Measurements from ENCODE around the gene SRPX2. TPM values are rescaled to one million over a fixed set of nuclear protein-coding genes. Genes with fewer than 3 reads are reported as not detected.

Gene SRPX2
- total and polyA plus RNA-seq, 2 experiments from 2014 or later = 22.9 to 24.9 TPM

DNA sequence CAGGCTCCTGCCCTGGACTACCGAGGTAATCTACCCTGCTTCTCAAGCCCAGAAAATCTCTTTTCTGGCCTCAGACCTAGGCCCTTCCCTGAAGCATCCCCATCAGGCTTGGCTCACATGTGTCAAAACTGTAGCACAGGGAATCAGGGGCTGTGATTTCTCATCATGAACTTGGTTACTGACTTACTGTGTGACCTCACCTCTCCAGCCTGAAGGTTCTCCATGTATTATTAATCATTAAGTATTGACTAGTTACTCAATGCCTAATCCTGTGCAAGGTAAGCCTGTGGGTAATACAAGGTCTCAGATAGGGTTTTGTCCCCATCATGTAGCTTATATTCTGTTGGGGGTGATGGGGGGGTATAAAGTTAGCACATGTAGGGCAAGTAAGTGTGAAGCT is 6.8 kb downstream of the SRPX2 start:
- peak overlapping the region; percentile 89 for H3K27ac ChIP-seq
- no peaks in the 10 kb centered on the region for H4K20me1 ChIP-seq (ENCODE audit: insufficient read depth, poor library complexity, severe bottlenecking)
- no peaks in the 10 kb centered on the region for H3K9me3 ChIP-seq (ENCODE audit: low read depth)
- H3K27me3 ChIP-seq = no peaks in the 10 kb centered on the region
- H3K4me3 ChIP-seq = no peak overlapping the region
- TF ChIP-seq EZH2 (IDR thresholded peaks at IDR 0.05; ENCODE audit: borderline replicate concordance) = no peak
- no peak for TF ChIP-seq EZH2phosphoT487 (IDR thresholded peaks at IDR 0.05; ENCODE audit: low read depth, severe bottlenecking, unreplicated experiment)
- TF ChIP-seq, protein P1, sequence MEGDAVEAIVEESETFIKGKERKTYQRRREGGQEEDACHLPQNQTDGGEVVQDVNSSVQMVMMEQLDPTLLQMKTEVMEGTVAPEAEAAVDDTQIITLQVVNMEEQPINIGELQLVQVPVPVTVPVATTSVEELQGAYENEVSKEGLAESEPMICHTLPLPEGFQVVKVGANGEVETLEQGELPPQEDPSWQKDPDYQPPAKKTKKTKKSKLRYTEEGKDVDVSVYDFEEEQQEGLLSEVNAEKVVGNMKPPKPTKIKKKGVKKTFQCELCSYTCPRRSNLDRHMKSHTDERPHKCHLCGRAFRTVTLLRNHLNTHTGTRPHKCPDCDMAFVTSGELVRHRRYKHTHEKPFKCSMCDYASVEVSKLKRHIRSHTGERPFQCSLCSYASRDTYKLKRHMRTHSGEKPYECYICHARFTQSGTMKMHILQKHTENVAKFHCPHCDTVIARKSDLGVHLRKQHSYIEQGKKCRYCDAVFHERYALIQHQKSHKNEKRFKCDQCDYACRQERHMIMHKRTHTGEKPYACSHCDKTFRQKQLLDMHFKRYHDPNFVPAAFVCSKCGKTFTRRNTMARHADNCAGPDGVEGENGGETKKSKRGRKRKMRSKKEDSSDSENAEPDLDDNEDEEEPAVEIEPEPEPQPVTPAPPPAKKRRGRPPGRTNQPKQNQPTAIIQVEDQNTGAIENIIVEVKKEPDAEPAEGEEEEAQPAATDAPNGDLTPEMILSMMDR (IDR thresholded peaks at IDR 0.05; ENCODE audit: poor library complexity) = no peak
- WGBS (ENCODE audit: low lambda C conversion rate, missing lambda C conversion rate) = 87% methylated on average over 1 of the region's 1 CpG
- peaks cover 31% of the 10 kb centered on the region for H3K4me1 ChIP-seq (ENCODE audit: insufficient read depth)
- DNase-seq (ENCODE audit: low spot score) = no peak
- no peaks in the 10 kb centered on the region for H3K79me2 ChIP-seq
- H2AFZ ChIP-seq = no peak overlapping the region
- H3K9me2 ChIP-seq (replicated peaks; ENCODE audit: insufficient read depth) = no peaks in the 10 kb centered on the region
- H3K4me2 ChIP-seq = no peak overlapping the region
- H3K36me3 ChIP-seq (replicated peaks; ENCODE audit: insufficient read depth, low read depth) = no peaks in the 10 kb centered on the region

DNA sequence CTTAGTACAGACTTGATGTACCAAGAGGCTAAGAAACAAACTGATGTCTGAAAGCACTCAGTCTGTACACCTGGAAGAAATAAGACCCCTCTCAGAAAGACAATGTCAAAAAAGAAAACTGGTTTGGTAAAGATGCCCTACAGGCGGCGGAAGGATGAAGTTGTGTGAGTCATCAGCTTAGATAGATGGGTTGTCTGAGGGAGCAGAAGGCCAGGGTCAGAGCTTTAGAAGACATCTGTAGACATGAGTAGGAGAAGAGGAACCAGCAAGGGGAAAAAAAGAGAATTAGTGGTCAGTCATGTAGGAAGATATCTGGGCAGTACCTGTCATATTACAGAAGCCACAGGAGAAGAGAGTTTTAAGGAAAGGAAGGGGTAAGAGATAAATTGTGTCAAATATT is 8.3 kb downstream of the SRPX2 start:
- Histone ChIP-seq H3K9me2 (replicated peaks; ENCODE audit: insufficient read depth) (no peaks in the 10 kb centered on the region), H3K27ac (no peak overlapping the region), H3K4me3 (no peak overlapping the region), H3K36me3 (replicated peaks; ENCODE audit: insufficient read depth, low read depth) (no peaks in the 10 kb centered on the region), H3K4me1 (ENCODE audit: insufficient read depth) (peaks cover 24% of the 10 kb centered on the region), H4K20me1 (ENCODE audit: insufficient read depth, poor library complexity, severe bottlenecking) (no peaks in the 10 kb centered on the region), H3K79me2 (no peaks in the 10 kb centered on the region), H3K4me2 (no peak overlapping the region), H2AFZ (no peak overlapping the region), H3K27me3 (no peaks in the 10 kb centered on the region), H3K9me3 (ENCODE audit: low read depth) (no peaks in the 10 kb centered on the region)
- 91% methylated on average over 2 of the region's 2 CpGs for WGBS (ENCODE audit: low lambda C conversion rate, missing lambda C conversion rate)
- DNase-seq (ENCODE audit: low spot score) = no peak
- TF ChIP-seq EZH2phosphoT487 (IDR thresholded peaks at IDR 0.05; ENCODE audit: low read depth, severe bottlenecking, unreplicated experiment) (no peak), EZH2 (IDR thresholded peaks at IDR 0.05; ENCODE audit: borderline replicate concordance) (no peak)
- TF ChIP-seq, protein P1 (IDR thresholded peaks at IDR 0.05; ENCODE audit: poor library complexity) = no peak

DNA sequence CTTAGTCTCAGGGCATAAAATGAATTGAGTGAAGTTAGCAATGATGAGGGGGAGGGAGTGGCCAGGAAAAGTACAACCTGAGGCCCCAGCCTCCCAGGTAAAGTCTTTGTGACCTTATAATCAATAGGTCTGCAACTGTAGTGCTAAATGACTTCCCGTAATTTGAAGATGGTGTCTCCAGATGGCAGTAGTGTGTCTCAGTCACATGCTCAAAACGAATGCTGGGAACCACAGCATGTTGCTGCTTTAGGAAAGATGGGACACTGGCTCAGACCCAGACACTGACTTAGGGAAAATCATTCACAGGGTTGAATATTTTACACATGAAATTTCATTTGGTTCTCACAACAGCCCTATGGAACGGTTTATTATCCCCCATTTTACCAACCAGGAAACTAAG is 10.3 kb downstream of the SRPX2 start:
- H3K4me1 ChIP-seq (ENCODE audit: insufficient read depth) = peaks cover 11% of the 10 kb centered on the region
- TF ChIP-seq, protein P1 (IDR thresholded peaks at IDR 0.05; ENCODE audit: poor library complexity) = peak; percentile 15
- no peak for TF ChIP-seq EZH2phosphoT487 (IDR thresholded peaks at IDR 0.05; ENCODE audit: low read depth, severe bottlenecking, unreplicated experiment)
- no peak for TF ChIP-seq EZH2 (IDR thresholded peaks at IDR 0.05; ENCODE audit: borderline replicate concordance)
- H3K27me3 ChIP-seq = no peaks in the 10 kb centered on the region
- no peaks in the 10 kb centered on the region for H4K20me1 ChIP-seq (ENCODE audit: insufficient read depth, poor library complexity, severe bottlenecking)
- no peaks in the 10 kb centered on the region for H3K36me3 ChIP-seq (replicated peaks; ENCODE audit: insufficient read depth, low read depth)
- no peaks in the 10 kb centered on the region for H3K79me2 ChIP-seq
- no peak overlapping the region for H3K4me3 ChIP-seq
- no peak overlapping the region for H2AFZ ChIP-seq
- H3K9me2 ChIP-seq (replicated peaks; ENCODE audit: insufficient read depth) = no peaks in the 10 kb centered on the region
- no peak overlapping the region for H3K27ac ChIP-seq
- WGBS (ENCODE audit: low lambda C conversion rate, missing lambda C conversion rate) = 42% methylated on average over 3 of the region's 3 CpGs
- H3K4me2 ChIP-seq = no peak overlapping the region
- DNase-seq (ENCODE audit: low spot score) = peak; percentile 23
- H3K9me3 ChIP-seq (ENCODE audit: low read depth) = no peaks in the 10 kb centered on the region

DNA sequence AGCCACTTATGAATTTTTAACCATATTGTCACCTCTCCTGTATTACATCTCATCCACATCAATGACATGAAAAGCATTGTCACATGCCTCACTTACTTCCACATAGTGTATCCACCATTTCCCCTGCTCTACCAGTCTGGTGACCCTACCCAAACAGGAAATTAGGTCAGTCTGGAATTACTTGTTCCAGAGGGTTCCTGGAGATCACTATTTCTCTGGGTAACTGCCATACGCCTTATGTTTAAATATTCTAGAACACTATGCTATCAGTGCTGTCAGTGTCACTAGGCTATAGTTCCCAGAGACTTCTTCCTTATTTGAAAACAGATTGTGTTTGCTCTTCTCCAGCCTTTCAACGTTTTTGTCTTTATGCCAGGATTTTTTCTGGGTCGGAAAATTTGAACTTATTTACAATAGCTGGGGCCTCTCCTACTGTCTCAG is 15.0 kb downstream of the SRPX2 start:
- Histone ChIP-seq H3K79me2 (no peaks in the 10 kb centered on the region), H3K4me3 (no peak overlapping the region), H3K9me3 (ENCODE audit: low read depth) (no peaks in the 10 kb centered on the region), H3K27ac (peak overlapping the region; percentile 73), H3K4me1 (ENCODE audit: insufficient read depth) (peaks cover 9% of the 10 kb centered on the region), H3K27me3 (no peaks in the 10 kb centered on the region), H3K36me3 (replicated peaks; ENCODE audit: insufficient read depth, low read depth) (no peaks in the 10 kb centered on the region), H4K20me1 (ENCODE audit: insufficient read depth, poor library complexity, severe bottlenecking) (no peaks in the 10 kb centered on the region), H3K9me2 (replicated peaks; ENCODE audit: insufficient read depth) (no peaks in the 10 kb centered on the region), H2AFZ (no peak overlapping the region), H3K4me2 (peak overlapping the region; percentile 13)
- no peak for DNase-seq (ENCODE audit: low spot score)
- WGBS (ENCODE audit: low lambda C conversion rate, missing lambda C conversion rate) = 60% methylated on average over 3 of the region's 3 CpGs
- TF ChIP-seq EZH2 (IDR thresholded peaks at IDR 0.05; ENCODE audit: borderline replicate concordance) (no peak), EZH2phosphoT487 (IDR thresholded peaks at IDR 0.05; ENCODE audit: low read depth, severe bottlenecking, unreplicated experiment) (no peak)
- TF ChIP-seq, protein P1 (IDR thresholded peaks at IDR 0.05; ENCODE audit: poor library complexity) = no peak
